ENCODE results near the gene JAG2.

JAG2 gene

DNA sequence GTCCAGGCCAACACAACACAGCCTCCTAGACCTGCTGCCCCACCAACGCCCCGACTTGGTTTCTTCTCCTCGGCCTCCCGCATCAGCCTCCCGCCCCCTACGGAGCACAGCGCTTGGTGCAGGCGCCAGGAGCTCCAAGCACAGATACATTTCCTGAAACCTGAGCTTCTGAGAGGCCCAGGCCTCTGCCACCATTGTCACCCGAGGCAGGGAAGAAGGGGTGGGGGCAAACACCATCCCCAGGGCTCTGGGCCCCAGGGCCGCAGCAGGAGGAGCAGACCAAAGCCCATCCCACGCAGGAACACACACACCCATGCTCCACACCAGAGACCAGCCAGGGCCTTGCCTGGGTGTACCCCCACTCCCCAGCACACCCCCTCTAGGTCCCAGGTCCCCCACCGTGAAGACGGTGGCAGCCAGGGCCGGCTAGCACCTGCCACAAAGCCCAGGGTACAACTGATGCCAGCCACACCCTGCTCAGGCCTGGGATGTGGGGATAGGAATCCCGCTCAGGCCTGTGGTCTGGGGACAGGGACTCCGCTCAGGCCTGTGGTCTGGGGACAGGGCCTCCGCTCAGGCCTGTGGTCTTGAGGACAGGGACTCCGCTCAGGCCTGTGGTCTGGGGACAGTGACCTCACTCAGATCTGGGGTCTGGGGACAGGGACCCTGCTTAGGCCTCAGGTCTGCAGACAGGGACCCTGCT lies 5.4 kb downstream of the JAG2 start:
- DNase-seq: no peak

- no peak for DNase-seq
These were observed 6.0 kb downstream of the JAG2 start for GRCh38 chr14:105162669-105162979.

- no peak for DNase-seq
These were observed 6.5 kb downstream of the JAG2 start for GRCh38 chr14:105161964-105162668.

- DNase-seq: no peak
These were observed 7.3 kb downstream of the JAG2 start for GRCh38 chr14:105161309-105161708.

GRCh38 chr14:105160776-105161175 lies 7.8 kb downstream of the JAG2 start:
- DNase-seq: no peak

DNA sequence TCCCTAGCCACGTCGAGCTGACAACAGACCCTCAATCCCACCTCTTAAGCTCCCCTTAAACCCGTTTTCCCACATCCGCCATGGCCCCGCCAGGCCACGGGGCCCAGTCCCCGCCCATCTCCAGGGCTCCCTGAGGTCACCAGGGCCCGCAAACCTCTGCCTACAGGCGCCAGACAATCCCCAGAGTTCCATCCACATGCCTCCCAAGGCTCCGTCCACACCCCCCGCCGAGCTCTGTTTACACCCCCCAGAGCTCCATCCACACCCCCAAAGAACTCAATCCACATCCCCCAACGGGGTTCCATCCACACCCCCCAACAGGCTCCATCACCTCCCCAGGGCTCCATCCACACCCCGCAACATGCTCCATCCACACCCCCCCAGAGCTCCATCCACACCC lies 9.2 kb downstream of the JAG2 start:
- DNase-seq: no peak

- DNase-seq: no peak
These were observed 9.8 kb downstream of the JAG2 start for GRCh38 chr14:105158794-105159193.

GRCh38 chr14:105157872-105158271 lies 10.7 kb downstream of the JAG2 start:
- no peak for DNase-seq

- DNase-seq: no peak
These were observed 11.9 kb downstream of the JAG2 start for GRCh38 chr14:105156414-105157375.

DNA sequence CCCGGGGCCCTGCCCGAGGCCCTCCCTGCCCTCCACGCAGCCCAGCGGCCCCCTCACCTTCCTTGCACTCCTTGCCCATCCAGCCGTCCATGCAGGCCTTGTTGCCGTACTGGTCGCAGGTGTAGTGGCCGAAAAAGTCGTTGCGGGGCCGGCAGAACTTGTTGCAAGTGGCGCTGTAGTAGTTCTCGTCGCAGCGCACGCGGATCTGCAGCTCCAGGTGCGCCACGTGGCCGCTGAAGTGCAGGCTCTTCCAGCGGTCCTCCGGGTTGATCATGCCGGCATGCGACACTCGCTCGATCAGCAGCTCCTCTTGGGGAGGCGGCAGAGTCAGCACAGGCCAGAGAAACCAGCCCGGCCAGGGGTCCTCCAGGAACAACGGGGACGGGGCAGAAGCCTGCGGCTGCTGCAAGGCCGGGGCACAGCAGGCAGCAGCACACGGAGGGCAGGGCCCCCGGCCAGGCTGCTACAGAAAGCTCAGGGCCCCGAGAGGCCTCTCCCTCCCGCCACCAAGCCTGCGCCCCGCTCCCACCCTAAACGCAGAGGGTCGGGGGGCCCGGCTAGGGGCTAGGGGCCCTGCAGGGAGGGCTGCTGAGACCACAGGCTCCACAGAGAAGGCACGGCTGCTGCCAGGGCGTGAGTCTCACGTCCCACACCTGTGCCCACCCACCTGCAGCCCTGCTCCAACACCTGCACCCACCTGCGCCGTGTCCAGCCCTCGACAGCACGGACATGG lies 12.7 kb downstream of the JAG2 start:
- no peak for DNase-seq

DNA sequence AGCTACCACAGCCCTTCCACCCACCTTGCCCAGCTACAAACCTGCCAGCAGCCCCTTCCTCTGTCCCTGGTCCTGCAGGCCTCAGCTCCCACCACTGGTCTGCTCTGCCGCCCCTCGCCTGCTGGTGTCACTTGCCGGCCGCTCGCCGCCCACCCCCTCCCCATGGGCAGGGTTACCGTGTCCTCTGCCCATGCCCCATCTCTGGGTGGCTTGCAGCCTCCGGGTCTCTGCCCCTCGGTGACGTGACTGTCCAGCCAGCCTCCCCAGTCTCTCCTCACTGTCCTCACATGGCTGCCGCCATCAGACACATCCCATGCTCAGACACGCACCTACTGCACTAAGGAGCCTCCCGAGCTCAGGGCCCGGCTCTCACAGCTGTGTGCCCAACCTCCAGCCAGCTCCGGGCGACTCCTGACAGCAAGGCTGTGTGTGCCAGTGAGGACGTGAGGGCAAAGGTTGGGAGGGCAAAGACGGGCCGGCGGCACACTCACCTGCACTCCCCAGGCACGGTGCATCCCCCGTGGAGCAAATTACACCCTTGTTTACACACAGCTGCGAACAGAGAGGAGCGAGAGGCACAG lies 13.4 kb downstream of the JAG2 start:
- DNase-seq: no peak

- DNase-seq: no peak
These were observed 14.1 kb downstream of the JAG2 start for GRCh38 chr14:105154476-105154871.

GRCh38 chr14:105153739-105154475 lies 14.7 kb downstream of the JAG2 start:
- no peak for DNase-seq

DNA sequence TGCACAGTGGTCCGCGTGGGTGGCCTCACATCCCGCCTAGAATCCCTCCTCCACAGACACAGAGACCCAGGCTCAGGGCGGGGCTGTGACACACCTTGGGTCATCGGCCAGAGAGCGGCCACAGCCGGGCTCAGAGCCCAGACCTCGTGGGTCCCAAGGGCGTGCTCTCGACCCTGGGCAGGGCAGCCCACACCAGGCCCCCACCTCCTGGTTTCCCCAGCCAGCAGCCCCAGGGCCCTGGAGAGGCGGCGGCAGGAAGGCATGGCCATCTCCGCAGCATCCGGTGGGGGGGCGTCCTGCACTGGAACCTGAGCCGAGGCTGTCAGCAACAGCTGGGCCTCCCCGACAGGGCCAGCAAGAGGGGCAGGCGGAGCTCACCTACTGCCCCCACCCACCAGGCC lies 15.2 kb downstream of the JAG2 start:
- no peak for DNase-seq

DNA sequence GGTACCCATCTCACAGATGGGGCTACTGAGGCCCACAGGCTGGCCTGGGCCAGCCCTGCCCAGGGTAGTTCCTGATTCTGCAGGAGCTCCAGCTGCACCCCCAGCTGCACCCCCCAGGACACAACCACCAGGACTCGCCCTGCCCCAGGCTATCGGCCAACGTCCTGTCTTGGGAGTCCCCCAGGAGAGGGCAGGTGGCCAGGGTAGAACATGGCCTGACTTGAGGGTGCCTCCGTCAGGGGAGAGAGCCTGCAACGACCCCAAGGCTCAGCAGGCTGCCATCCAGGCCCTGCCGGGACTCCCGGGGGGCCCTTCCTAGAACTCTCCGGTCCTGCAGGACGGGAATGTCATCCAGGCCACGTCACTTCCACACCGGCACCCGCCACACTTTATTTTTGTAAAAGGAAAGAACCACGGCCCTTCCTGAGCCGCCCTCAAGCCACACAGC lies 15.8 kb downstream of the JAG2 start:
- DNase-seq: no peak

DNA sequence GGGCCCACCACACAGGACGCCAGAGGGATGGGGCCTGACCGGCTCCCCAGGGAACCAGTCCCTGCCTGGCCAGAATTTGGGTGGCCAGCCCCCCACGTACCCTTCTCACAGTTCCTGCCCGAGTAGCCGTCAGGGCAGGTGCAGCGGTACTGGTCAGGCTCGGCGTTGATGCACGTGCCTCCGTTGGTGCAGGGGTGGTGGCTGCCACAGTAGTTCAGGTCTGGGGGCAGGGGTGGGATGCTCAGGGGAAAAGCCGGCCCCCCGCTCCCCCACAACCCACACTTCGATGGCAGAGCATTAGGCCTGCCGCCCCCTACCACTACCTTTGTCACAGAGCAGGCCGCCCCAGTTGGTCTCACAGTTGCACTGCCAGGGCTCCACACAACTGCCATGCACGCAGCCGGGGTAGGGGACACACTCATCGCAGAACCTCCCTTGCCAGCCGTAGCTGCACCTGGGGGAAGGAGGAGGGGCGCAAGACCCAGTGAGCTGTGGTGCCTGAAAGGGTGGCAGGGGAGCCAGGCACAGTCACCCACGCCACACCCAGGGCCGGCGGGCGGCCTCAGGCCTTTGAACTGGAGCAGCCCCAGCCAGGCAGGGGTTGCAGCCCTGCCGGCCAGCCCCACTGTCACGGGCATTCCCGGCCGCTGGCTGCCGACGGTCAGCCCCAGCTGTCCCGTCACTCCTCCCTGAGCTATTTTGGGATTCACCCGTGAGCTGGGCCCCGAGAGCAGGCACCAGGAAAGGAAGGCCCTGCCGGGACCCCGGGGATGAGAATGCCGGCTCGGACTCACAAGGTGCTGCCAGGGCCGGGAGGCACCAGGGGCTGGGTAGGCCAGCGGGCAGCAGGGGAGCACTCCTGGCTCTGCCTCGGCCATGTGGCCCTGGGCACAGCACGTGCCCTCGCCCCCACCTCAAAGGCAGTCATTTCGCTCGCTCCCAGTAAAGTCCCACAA lies 16.5 kb downstream of the JAG2 start:
- DNase-seq: no peak

- no peak for DNase-seq
These were observed 17.3 kb downstream of the JAG2 start for GRCh38 chr14:105151084-105151837.

DNA sequence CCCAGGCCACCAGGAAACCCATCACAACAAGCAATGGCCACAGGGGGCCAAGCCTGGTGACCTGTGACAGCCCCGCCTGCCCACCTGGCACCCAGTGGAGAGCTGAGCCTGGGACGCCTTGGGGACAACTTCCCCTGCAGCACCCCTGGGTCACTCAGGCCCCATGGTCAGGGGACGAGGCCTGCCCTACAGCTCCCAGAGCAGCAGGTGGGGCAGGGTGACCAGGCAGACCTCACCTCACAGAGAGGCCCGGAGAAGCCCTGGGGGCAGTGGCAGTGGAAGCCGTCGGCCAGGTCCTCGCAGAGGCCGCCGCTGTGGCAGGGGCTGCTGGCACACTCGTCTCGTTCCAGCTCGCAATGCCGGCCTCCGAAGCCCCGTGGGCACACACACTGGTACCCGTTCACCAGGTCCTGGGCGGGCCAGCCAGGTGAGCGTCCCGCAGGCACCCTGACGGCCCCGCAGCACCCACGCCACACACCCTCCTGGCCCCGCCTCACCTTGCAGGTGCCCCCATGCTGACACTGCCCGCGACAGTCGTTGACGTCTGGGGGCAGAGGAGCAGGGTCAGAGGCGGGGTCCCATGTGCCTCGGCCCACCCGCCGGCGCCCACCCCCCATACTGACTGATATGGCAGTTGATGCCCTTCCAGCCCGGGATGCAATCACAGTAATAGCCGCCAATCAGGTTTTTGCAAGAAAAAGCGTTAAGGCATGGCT lies 18.1 kb downstream of the JAG2 start:
- DNase-seq: no peak

DNA sequence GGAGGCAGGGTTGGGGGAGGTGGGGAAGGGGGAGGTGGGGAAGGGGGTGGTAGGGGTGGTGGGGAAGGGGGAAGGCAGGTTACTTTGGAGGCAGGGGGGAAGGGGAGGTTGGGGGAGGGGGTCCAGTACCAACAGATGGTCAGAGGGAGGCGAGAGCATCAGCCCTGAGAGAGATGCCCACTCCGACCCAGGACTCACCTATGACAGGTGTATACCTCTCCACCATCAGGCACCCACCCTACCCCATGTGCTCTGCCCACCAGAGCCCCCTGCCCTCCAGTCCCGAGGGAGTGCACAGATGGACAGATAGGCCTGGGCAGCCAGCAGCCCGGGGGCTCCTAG lies 18.6 kb downstream of the JAG2 start:
- DNase-seq: no peak

Data from activated naive CD4-positive, alpha-beta T cell treated with Interleukin-2 at 50 U/mL for 16 hours (primary cell).